LNCaP clone FGC (cell line): ENCODE data around the gene AP3D1.

Experiments used
- DNase-seq: peaks from one replicate; pipeline ENCODE4 v3.0.0-alpha.2; 2011; ENCODE audit warnings: low read depth
- H3K4me3 ChIP-seq: 2 replicates; pipeline ENCODE4 v1.5.1; 2011; ENCODE audit warnings: mild to moderate bottlenecking, low read depth, low read length, control low read depth
- TF ChIP-seq, protein P1 (sequence below): IDR thresholded peaks from 2 replicates; pipeline ENCODE4 v1.5.1; 2012; ENCODE audit warnings: mild to moderate bottlenecking; ENCODE audit not compliant: control insufficient read depth, insufficient read depth; ENCODE audit errors: extremely low read depth

AP3D1 gene

GRCh38 chr19:2173388-2173766, 22.0 kb upstream of the AP3D1 start:
- no peak for DNase-seq
- TF ChIP-seq, protein P1, sequence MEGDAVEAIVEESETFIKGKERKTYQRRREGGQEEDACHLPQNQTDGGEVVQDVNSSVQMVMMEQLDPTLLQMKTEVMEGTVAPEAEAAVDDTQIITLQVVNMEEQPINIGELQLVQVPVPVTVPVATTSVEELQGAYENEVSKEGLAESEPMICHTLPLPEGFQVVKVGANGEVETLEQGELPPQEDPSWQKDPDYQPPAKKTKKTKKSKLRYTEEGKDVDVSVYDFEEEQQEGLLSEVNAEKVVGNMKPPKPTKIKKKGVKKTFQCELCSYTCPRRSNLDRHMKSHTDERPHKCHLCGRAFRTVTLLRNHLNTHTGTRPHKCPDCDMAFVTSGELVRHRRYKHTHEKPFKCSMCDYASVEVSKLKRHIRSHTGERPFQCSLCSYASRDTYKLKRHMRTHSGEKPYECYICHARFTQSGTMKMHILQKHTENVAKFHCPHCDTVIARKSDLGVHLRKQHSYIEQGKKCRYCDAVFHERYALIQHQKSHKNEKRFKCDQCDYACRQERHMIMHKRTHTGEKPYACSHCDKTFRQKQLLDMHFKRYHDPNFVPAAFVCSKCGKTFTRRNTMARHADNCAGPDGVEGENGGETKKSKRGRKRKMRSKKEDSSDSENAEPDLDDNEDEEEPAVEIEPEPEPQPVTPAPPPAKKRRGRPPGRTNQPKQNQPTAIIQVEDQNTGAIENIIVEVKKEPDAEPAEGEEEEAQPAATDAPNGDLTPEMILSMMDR = no peak

DNA sequence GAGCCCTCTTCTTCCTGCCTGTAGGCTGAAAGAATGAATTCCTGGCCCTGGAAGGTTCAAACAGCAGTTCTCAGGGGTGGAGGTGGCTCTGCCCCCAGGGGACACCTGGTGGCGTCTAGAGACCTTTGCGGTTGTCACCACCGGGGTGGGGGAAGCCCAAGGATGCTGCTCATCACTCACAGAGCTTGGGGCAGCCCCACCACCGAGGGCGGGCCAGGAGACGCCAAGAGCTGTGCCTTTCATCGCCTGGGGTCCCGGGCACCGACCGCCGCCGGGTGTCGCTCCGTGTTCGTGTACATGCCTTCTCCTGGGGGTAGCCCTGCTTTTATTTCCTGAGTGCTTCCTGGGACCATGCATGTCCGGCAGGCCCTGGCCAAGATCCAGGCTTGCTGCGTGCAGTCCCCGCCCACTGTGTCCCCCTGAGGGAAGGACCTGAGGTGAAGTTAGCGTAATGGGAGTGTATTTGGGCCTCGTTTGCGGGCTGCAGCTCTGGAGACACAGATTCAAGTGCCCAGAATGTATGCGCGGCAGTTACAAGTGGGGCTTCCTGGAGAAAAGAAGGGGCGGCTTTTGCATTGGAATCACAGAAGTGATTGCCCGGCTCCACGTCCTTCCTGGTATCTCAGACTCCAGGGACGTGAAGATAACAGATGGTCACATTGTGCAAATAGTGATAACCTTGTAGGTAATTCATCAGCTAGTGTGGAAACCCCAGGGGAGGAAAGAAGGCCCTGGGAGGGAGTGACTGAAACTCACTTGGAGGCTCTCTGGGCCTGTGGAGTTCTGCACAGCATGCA, 20.2 kb upstream of the AP3D1 start:
- H3K4me3 ChIP-seq = no peak overlapping the region
- TF ChIP-seq, protein P1 = no peak
- no peak for DNase-seq

More at GRCh38 chr19:2173388-2173766, 22.0 kb upstream of the AP3D1 start:
- H3K4me3 ChIP-seq = no peak overlapping the region

- TF ChIP-seq, protein P1 = no peak
- H3K4me3 ChIP-seq = no peak overlapping the region
- no peak for DNase-seq
These were observed 19.6 kb upstream of the AP3D1 start for GRCh38 chr19:2170987-2171348.

DNA sequence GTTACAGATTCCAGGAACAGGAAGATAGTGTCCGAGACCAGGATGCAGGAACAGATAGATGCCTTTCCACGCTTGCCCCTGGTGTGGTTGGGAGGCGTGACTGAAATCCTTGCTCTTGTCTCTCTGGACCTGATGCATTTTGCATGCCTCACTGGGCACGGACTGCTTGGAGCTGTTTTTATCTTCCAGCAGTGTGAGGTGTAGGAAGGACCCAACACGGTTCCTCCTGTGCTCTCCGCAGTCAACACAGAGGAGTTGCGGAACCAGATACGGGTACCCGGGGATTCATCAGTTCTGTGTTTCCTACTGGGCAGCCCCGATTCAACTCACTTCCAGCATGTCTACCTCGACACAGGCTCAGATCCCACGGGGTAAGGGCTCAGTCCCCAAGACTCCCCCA, 18.9 kb upstream of the AP3D1 start:
- no peak for DNase-seq
- TF ChIP-seq, protein P1 = no peak
- H3K4me3 ChIP-seq = no peak overlapping the region

DNA sequence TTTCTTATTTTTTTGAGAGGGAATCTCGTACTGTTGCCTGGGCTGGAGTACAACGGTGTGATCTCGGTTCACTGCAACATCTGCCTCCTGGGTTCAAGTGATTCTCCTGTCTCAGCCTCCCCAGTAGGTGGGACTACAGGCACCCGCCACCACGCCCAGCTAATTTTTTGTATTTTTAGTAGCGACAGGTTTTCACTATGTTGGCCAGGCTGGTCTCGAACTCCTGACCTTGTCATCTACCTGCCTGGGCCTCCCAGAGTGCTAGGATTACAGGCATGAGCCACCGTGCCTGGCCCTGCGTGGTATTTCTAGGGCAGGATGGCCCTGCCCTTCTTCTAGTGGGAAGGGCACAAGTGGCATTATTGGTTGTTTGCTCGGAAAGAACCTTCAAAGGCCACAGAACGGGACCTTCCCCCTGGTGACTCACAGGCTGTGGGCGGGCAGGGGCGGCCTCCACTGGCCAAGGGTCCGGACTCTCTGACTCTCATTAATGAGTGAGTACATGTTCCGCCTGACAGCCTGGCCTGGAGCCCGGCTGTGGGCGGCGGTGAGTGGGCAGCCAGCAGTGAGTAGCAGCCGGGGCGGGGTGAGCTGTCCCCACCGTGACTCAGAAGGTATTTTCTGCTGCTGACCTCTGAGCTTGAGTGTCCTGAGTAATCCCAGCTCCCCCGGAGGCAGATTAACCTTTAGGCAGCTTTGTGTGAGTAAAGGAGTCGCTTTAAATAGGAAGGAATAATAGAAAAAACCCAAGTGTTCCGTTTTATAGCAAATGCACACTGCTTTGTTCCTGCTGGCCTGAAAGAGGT, 17.5 kb upstream of the AP3D1 start:
- peak; percentile 84 for DNase-seq
- TF ChIP-seq, protein P1 = no peak
- H3K4me3 ChIP-seq = no peak overlapping the region

DNA sequence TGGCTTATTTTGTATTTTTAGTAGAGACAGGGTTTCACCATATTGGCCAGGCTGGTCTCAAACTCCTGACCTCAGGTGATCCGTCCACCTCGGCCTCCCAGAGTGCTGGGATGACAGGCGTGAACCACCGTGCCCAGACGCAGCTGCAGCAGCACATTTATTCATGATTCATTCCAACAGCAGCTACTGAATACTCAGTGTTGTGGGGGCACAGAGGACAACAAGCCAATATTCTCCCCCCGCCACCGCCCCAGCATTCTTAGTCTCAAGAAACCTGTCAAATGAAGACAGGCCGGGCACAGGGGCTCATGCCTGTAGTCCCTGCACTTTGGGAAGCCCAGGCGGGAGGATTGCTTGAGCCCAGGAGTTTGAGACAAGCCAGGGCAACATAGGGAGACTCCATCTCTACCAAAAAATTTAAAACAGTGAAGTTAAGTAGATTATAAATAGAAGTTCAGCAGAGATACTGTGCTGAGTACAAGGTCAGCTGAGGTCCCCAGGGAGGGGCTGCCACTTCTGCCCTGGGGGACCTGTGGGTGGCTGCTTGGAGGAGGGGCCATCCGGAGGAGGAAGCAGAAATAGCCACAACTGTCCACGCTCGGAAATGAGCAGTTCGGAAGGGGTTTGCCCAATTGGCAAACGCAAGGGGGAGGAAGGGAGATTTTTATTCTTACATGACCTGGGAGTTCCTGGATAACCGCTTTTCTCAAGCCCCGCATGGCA, 16.7 kb upstream of the AP3D1 start:
- no peak overlapping the region for H3K4me3 ChIP-seq
- no peak for DNase-seq
- TF ChIP-seq, protein P1 = no peak
